Thyroid gland (tissue), 4 donors: ENCODE results near the gene VASN. TPM values are rescaled to one million over a fixed set of nuclear protein-coding genes. Genes with fewer than 3 reads are reported as not detected.

Source experiments
- DNase-seq, 2 donors: peaks; one replicate each; pipeline ENCODE4 v3.0.0-alpha.2; 2019
- H3K27ac ChIP-seq, 3 donors: fragments of 200-600 bp; sonication (generic); 1 replicate in 2 of 3; 2 replicates in 1 of 3; pipeline ENCODE4 v1.5.1; 2016 to 2019; ENCODE audit warnings: mild to moderate bottlenecking in 1 of 3, moderate library complexity in 1 of 3
- H3K27me3 ChIP-seq: fragments of 200-600 bp; sonication (generic); one replicate; pipeline ENCODE4 v1.5.1; 2019
- H3K36me3 ChIP-seq, 2 donors: fragments of 200-600 bp; sonication (generic); one replicate each; pipeline ENCODE4 v1.5.1; 2016 to 2019
- H3K4me1 ChIP-seq, 2 donors: fragments of 200-600 bp; sonication (generic); one replicate each; pipeline ENCODE4 v1.5.1; 2017 to 2019
- H3K4me3 ChIP-seq, 3 donors: fragments of 200-600 bp; sonication (generic); replicated peaks in 1 of 3; 1 replicate in 2 of 3; 2 replicates in 1 of 3; pipeline ENCODE4 v1.5.1; 2016; ENCODE audit warnings: mild to moderate bottlenecking in 1 of 3
- H3K9me3 ChIP-seq: fragments of 200-600 bp; sonication (generic); one replicate; pipeline ENCODE4 v1.5.1; 2017
- POLR2A ChIP-seq, 2 donors: fragments of 450-650 bp; IDR thresholded peaks; one replicate each; pipeline ENCODE4 v1.6.1; 2017; ENCODE audit warnings: antibody characterized with exemption in 2 of 2, mild to moderate bottlenecking in 2 of 2, moderate library complexity in 1 of 2
- WGBS, 2 donors: methylation state at CpG; one replicate each; pipeline ENCODE4 v1.1.5; 2017; 5-methylcytosine and 5-hydroxymethylcytosine counted together
- intact Hi-C: fragments of 100-400 bp; cut with DNase I; formaldehyde crosslinking; loops from one replicate; pipeline ENCODE4 v1.15.1; 2023
- total RNA-seq, 4 donors: library from RNA; depleted of rRNA; stranded (reverse); fragments of >200 nt; gene quantifications; one replicate each; pipeline ENCODE4 v1.2.3, GENCODE V29; 2016
- TF ChIP-seq, protein P1 (sequence below), 6 experiments: fragments of 200-600 bp in 3 of 6; fragments of 450-650 bp in 3 of 6; sonication (generic) in 3 of 6; IDR thresholded peaks; one replicate each; pipeline ENCODE4 v1.5.1; 2016 to 2019; ENCODE audit warnings: antibody characterized with exemption in 6 of 6, mild to moderate bottlenecking in 2 of 6, inconsistent platforms in 1 of 6, moderate library complexity in 1 of 6

Gene VASN
- total RNA-seq, 4 donors from 2014 or later = 21.9 to 47.0 (median 28.8) TPM

GRCh38 chr16:4324492-4325252 is 47.0 kb upstream of the VASN start:
- no peak for TF ChIP-seq POLR2A (IDR thresholded peaks at IDR 0.05)
- TF ChIP-seq, protein P1, sequence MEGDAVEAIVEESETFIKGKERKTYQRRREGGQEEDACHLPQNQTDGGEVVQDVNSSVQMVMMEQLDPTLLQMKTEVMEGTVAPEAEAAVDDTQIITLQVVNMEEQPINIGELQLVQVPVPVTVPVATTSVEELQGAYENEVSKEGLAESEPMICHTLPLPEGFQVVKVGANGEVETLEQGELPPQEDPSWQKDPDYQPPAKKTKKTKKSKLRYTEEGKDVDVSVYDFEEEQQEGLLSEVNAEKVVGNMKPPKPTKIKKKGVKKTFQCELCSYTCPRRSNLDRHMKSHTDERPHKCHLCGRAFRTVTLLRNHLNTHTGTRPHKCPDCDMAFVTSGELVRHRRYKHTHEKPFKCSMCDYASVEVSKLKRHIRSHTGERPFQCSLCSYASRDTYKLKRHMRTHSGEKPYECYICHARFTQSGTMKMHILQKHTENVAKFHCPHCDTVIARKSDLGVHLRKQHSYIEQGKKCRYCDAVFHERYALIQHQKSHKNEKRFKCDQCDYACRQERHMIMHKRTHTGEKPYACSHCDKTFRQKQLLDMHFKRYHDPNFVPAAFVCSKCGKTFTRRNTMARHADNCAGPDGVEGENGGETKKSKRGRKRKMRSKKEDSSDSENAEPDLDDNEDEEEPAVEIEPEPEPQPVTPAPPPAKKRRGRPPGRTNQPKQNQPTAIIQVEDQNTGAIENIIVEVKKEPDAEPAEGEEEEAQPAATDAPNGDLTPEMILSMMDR (IDR thresholded peaks at IDR 0.05) = no peak
- Histone ChIP-seq H3K4me1 (peaks cover 68 to 91% of the 10 kb centered on the region in 2 donors), H3K4me3 (no peak overlapping the region), H3K9me3 (no peaks in the 10 kb centered on the region), H3K27ac (peak overlapping the region; percentile 81 to 95 (median 93)), H3K36me3 (no peaks in the 10 kb centered on the region), H3K27me3 (no peaks in the 10 kb centered on the region)
- intact Hi-C loops = no loop called here
- no peak for DNase-seq
- 69 to 80% methylated on average over 17 to 19 of the region's 22 CpGs for WGBS, 2 donors

DNA sequence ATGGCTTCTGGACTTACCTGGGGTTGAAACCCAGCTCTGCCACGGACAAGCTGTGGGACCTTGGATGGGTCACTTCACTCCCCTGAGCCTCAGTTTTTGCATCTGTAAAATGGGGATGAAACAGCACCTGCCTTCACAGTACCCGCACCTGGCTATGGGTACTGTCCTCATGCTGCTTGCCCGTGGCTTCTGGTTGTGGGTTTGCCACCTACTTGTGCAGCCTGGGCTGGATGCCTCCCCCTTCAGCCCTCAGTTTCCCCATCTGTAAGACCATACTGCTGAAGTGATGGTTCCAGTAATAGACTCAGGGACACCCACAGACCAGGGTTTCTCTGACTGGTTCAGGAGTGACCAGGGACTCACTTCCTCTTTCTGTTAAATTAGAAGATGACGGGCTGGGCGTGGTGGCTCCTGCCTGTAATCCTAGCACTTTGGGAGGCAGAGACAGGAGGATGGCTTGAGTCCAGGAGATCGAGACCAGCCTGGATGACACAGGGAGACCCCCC is 46.3 kb upstream of the VASN start:
- TF ChIP-seq, protein P1 (IDR thresholded peaks at IDR 0.05) = no peak
- no peak for TF ChIP-seq POLR2A (IDR thresholded peaks at IDR 0.05)
- Histone ChIP-seq H3K36me3 (no peaks in the 10 kb centered on the region), H3K27ac (peak overlapping the region; percentile 81 to 95 (median 93)), H3K4me3 (no peak overlapping the region), H3K4me1 (peaks cover 62 to 87% of the 10 kb centered on the region in 2 donors), H3K27me3 (no peaks in the 10 kb centered on the region), H3K9me3 (no peaks in the 10 kb centered on the region)
- DNase-seq = no peak
- WGBS, 2 donors = 85 to 87% methylated on average over 5 to 6 of the region's 6 CpGs
- intact Hi-C loops = no loop called here

GRCh38 chr16:4327386-4328045 is 44.1 kb upstream of the VASN start:
- Histone ChIP-seq H3K27me3 (no peaks in the 10 kb centered on the region), H3K27ac (peak overlapping the region; percentile 34 to 88 (median 80)), H3K36me3 (peaks cover 0 to 4% of the 10 kb centered on the region in 2 donors), H3K9me3 (no peaks in the 10 kb centered on the region), H3K4me1 (peaks cover 48 to 69% of the 10 kb centered on the region in 2 donors), H3K4me3 (peak overlapping the region in 2 of 3 donors; percentile 29 to 36)
- peak; percentile 44 to 49 for DNase-seq
- intact Hi-C loops = loop anchor here (2.0 kb wide), 1 partner anchor 39 kb away; no protein-coding TSS in a partner anchor
- no peak for TF ChIP-seq POLR2A (IDR thresholded peaks at IDR 0.05)
- TF ChIP-seq, protein P1 (IDR thresholded peaks at IDR 0.05) = no peak
- 0 to 24% methylated on average over 2 to 3 of the region's 57 CpGs for WGBS, 2 donors

DNA sequence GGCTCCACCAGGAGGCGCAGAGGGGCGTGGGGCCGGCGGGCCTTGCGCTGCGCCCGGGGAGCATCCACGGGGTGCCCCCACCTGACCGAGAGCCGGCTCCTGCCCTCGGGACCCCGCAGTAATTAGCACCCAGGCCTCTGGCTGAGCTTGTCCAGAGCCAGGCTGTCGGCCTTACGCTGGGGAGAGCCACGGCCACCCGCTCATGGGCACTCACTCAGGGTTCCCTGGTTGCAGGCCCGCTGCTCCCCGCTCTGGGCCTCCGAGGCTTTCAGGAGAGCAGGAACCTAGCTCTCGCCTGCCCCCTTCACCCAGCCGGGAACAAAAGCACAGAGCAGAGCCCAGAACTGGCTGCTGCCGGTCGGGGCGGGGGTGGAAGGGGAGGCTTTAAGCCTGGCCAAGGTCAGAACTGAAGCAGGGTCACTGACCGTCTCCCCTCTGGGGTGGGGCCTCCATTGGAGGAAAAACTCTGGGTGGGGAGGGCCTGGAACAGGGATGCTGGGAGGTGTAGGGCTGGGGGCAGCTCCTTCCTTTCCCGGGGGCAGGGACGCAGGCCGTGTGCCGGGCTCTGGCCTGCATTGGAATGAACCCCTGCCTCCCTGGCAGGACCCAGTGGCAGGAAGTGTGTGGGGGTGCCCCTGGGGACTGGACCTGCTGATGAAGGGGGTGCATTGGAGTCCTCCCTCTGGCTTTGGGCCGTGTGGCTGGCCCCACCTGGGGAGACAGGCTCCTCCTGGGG is 43.4 kb upstream of the VASN start:
- peak in 1 of 2 donors; percentile 40 for TF ChIP-seq POLR2A (IDR thresholded peaks at IDR 0.05)
- TF ChIP-seq, protein P1 (IDR thresholded peaks at IDR 0.05) = peak; percentile 31 to 72 (median 62)
- no peaks in the 10 kb centered on the region for H3K27me3 ChIP-seq
- peaks cover 41 to 62% of the 10 kb centered on the region in 2 donors for H3K4me1 ChIP-seq
- 41 to 71% methylated on average over 5 of the region's 30 CpGs for WGBS, 2 donors
- peak overlapping the region; percentile 34 to 88 (median 80) for H3K27ac ChIP-seq
- H3K36me3 ChIP-seq = peaks cover 0 to 4% of the 10 kb centered on the region in 2 donors
- intact Hi-C loops = loop anchor here (2.0 kb wide), 1 partner anchor 39 kb away; no protein-coding TSS in a partner anchor
- DNase-seq = peak; percentile 90 to 92
- H3K4me3 ChIP-seq = peak overlapping the region in 2 of 3 donors; percentile 29 to 36
- no peaks in the 10 kb centered on the region for H3K9me3 ChIP-seq
